Hippocampal formation (tissue), 2 donors: ENCODE measurements around the gene GNG13.
"Not testable (repeated sequence)": the region's sequence is repeated elsewhere in the genome, so short reads cannot be mapped to it uniquely, and the experiment has no call there.

Source experiments
- DNase-seq, 2 donors: peaks; one replicate each; lab custom pipeline; 2025; lab: John Stamatoyannopoulos, UW

The GNG13 gene

GRCh38 chr16:761625-762513, 38.7 kb downstream of the GNG13 start:
- DNase-seq: no peak

- DNase-seq: no peak
Measured at GRCh38 chr16:760545-761343, 39.8 kb downstream of the GNG13 start, which contains the start of gene MSLN. MSLN (plus strand) TSS chr16:760734; CDS start chr16:762681, 1,947 bp downstream.

GRCh38 chr16:760065-760464, 40.5 kb downstream of the GNG13 start:
- no peak for DNase-seq

- no peak for DNase-seq
Measured at GRCh38 chr16:759110-759910, 41.2 kb downstream of the GNG13 start.

GRCh38 chr16:756428-756827, 44.1 kb downstream of the GNG13 start:
- DNase-seq: no peak

- no peak for DNase-seq
Measured at GRCh38 chr16:754656-755055, 45.9 kb downstream of the GNG13 start.

- DNase-seq: not testable (repeated sequence)
Measured at GRCh38 chr16:754121-754607, 46.4 kb downstream of the GNG13 start.

GRCh38 chr16:752007-752312, 48.6 kb downstream of the GNG13 start:
- DNase-seq: no peak

GRCh38 chr16:751152-752006, 49.2 kb downstream of the GNG13 start:
- DNase-seq: peak in 1 of 2 donors; percentile 52

GRCh38 chr16:750485-750884, 50.0 kb downstream of the GNG13 start:
- DNase-seq: no peak

- DNase-seq: no peak
Measured at GRCh38 chr16:749010-749409, 51.5 kb downstream of the GNG13 start.
